ENCODE measurements around the gene FKBP15. TPM values are rescaled to one million over a fixed set of nuclear protein-coding genes. Genes with fewer than 3 reads are reported as not detected.

Gene FKBP15
- total and polyA plus RNA-seq, 2 of the 4 experiments (the other 2 are of a cell fraction): 20.4 to 25.5 TPM

DNA sequence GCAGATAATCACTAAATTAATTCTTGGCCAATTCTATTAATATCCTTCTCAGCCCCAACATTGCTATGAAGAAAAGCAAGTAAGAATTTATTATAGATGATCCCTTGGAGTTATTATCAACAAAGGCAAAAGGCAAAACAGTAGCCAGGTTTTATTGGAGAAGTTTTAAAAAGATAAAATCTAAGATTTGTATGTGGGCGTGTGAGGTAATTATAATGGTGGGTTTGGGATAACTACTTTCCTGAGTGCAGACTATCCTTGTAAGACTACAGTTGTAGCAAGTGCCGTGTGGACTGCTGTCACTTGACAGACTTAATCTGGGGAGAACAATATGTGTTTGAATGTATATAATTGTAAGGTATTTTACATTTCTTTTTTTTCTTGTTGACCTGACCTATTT is 23.5 kb upstream of the FKBP15 start:
- Histone ChIP-seq H2AFZ (replicated peaks; ENCODE audit: low read length, poor library complexity) (no peak overlapping the region), H3K27ac (ENCODE audit: insufficient read depth, low read length) (no peak overlapping the region), H3K14ac (replicated peaks; ENCODE audit: low read depth, low read length) (no peak overlapping the region), H3K9me3 (ENCODE audit: control insufficient read depth, insufficient read depth, low read length) (no peaks in the 10 kb centered on the region), H3K56ac (ENCODE audit: extremely low read depth, insufficient read depth, low read length) (no peak overlapping the region), H3K27me3 (ENCODE audit: control insufficient read depth, insufficient read depth, low read length) (no peaks in the 10 kb centered on the region), H3K18ac (ENCODE audit: low read depth, low read length) (no peak overlapping the region), H4K5ac (ENCODE audit: low read depth, low read length) (no peak overlapping the region), H3K4me1 (ENCODE audit: control insufficient read depth, insufficient read depth, low read length) (no peaks in the 10 kb centered on the region), H2BK120ac (ENCODE audit: low read depth, low read length) (no peak overlapping the region), H2AK9ac (replicated peaks; ENCODE audit: low read depth, low read length, poor library complexity) (no peak overlapping the region), H2BK15ac (ENCODE audit: low read depth, low read length) (no peak overlapping the region), H2AK5ac (ENCODE audit: low read depth, low read length) (no peak overlapping the region), H3K9me1 (ENCODE audit: insufficient read depth, low read length) (no peaks in the 10 kb centered on the region), H3K4ac (ENCODE audit: low read depth, low read length) (no peak overlapping the region), H2BK20ac (ENCODE audit: low read depth, low read length) (no peak overlapping the region), H2BK5ac (ENCODE audit: low read depth, low read length, poor library complexity, severe bottlenecking) (no peak overlapping the region), H4K20me1 (ENCODE audit: insufficient read depth, low read length) (peaks cover 20% of the 10 kb centered on the region), H3K4me2 (ENCODE audit: low read depth, low read length) (no peak overlapping the region), H4K8ac (ENCODE audit: low read depth in 2 of 2, low read length in 2 of 2) (no peak overlapping the region), H3K4me3 (ENCODE audit: insufficient read depth, low read depth, low read length) (no peak overlapping the region), H3K36me3 (ENCODE audit: control insufficient read depth, insufficient read depth, low read length) (no peaks in the 10 kb centered on the region), H4K91ac (ENCODE audit: insufficient read depth, low read depth, low read length) (no peak overlapping the region), H3K79me1 (ENCODE audit: low read depth in 1 of 2, low read length in 2 of 2) (peaks cover 24 to 42% of the 10 kb centered on the region in 2 experiments), H3K9ac (ENCODE audit: low read depth, low read length) (no peak overlapping the region), H3K23ac (ENCODE audit: low read depth, low read length) (no peak overlapping the region)
- TF ChIP-seq POLR2A (IDR thresholded peaks at IDR 0.05; ENCODE audit: low read depth, low read length) (no peak), CEBPB (IDR thresholded peaks at IDR 0.05; ENCODE audit: low read depth, low read length) (no peak), MAFK (IDR thresholded peaks at IDR 0.05; ENCODE audit: low read depth, low read length) (no peak), CHD1 (IDR thresholded peaks at IDR 0.05; ENCODE audit: low read depth, low read length) (no peak), SMC3 (IDR thresholded peaks at IDR 0.05; ENCODE audit: low read depth, low read length) (no peak), MAZ (IDR thresholded peaks at IDR 0.05; ENCODE audit: borderline replicate concordance, low read depth, low read length) (no peak), FOS (IDR thresholded peaks at IDR 0.05; ENCODE audit: low read depth, low read length) (no peak), RCOR1 (IDR thresholded peaks at IDR 0.05; ENCODE audit: insufficient replicate concordance, low read length) (no peak), RFX5 (IDR thresholded peaks at IDR 0.05; ENCODE audit: low read depth, low read length) (no peak), RAD21 (IDR thresholded peaks at IDR 0.05; ENCODE audit: low read length) (no peak)
- TF ChIP-seq, protein P1, sequence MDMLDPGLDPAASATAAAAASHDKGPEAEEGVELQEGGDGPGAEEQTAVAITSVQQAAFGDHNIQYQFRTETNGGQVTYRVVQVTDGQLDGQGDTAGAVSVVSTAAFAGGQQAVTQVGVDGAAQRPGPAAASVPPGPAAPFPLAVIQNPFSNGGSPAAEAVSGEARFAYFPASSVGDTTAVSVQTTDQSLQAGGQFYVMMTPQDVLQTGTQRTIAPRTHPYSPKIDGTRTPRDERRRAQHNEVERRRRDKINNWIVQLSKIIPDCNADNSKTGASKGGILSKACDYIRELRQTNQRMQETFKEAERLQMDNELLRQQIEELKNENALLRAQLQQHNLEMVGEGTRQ (IDR thresholded peaks at IDR 0.05; ENCODE audit: low read depth, low read length): no peak
- TF ChIP-seq, protein P2, sequence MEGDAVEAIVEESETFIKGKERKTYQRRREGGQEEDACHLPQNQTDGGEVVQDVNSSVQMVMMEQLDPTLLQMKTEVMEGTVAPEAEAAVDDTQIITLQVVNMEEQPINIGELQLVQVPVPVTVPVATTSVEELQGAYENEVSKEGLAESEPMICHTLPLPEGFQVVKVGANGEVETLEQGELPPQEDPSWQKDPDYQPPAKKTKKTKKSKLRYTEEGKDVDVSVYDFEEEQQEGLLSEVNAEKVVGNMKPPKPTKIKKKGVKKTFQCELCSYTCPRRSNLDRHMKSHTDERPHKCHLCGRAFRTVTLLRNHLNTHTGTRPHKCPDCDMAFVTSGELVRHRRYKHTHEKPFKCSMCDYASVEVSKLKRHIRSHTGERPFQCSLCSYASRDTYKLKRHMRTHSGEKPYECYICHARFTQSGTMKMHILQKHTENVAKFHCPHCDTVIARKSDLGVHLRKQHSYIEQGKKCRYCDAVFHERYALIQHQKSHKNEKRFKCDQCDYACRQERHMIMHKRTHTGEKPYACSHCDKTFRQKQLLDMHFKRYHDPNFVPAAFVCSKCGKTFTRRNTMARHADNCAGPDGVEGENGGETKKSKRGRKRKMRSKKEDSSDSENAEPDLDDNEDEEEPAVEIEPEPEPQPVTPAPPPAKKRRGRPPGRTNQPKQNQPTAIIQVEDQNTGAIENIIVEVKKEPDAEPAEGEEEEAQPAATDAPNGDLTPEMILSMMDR (conservative IDR thresholded peaks at IDR 0.05; ENCODE audit: low read depth, low read length): no peak
- in situ Hi-C loops (cut with MboI; ENCODE audit: low sequenced_read_pairs) (no loop called here), intact Hi-C loops (cut with micrococcal nuclease) (no loop called here), dilution Hi-C loops (cut with HindIII; ENCODE audit: low sequenced_read_pairs, unreplicated experiment) (no loop called here)
- POLR2A ChIA-PET (ENCODE audit: unreplicated experiment): no interaction called here
- CTCF ChIA-PET: interaction anchor here (0.7 kb wide), 1 partner anchor 13 kb away, joined by 3 read pairs; no protein-coding TSS in a partner anchor
- WGBS, 2 experiments (ENCODE audit: extremely low coverage in 2 of 2, insufficient read length in 1 of 2): 100% methylated on average over 1 of the region's 2 CpGs
- DNase-seq: no peak
- no TSS peak for BruUV-seq (replicated peaks)
- ATAC-seq (ENCODE audit: low read depth): no peak

Measured in IMR-90 (cell line).